Muscle of leg (tissue), 11 donors: Measurements from ENCODE around the gene ZNF280A. TPM values are rescaled to one million over a fixed set of nuclear protein-coding genes. Genes with fewer than 3 reads are reported as not detected.

Source experiments
- DNase-seq: peaks from one replicate; pipeline ENCODE4 v3.0.0; 2013
- H3K27ac ChIP-seq: one replicate; pipeline ENCODE4 v1.5.1; 2013; ENCODE audit warnings: mild to moderate bottlenecking, low read length, control low read depth
- H3K27me3 ChIP-seq: one replicate; pipeline ENCODE4 v1.6.1; 2013; ENCODE audit warnings: low read length; ENCODE audit not compliant: control insufficient read depth, insufficient read depth
- H3K36me3 ChIP-seq: one replicate; pipeline ENCODE4 v1.6.1; 2013; ENCODE audit warnings: low read length; ENCODE audit not compliant: control insufficient read depth, insufficient read depth
- H3K4me1 ChIP-seq: one replicate; pipeline ENCODE4 v1.6.1; 2013; ENCODE audit warnings: low read length; ENCODE audit not compliant: control insufficient read depth, insufficient read depth
- H3K4me3 ChIP-seq: one replicate; pipeline ENCODE4 v1.5.1; 2013; ENCODE audit warnings: low read length, control low read depth
- H3K9me3 ChIP-seq: replicated peaks from 2 replicates; pipeline ENCODE4 v1.6.1; 2013; ENCODE audit warnings: low read depth, low read length; ENCODE audit not compliant: control insufficient read depth
- WGBS: methylation state at CpG from one replicate; pipeline ENCODE4 v1.1.5; 2013; ENCODE audit warnings: missing lambda C conversion rate; ENCODE audit not compliant: insufficient coverage; 5-methylcytosine and 5-hydroxymethylcytosine counted together
- polyA plus RNA-seq, 8 donors: library from polyadenylated mRNA; unstranded; fragments of 120-200 nt; gene quantifications; one replicate each; pipeline versions ENCODE4 v1.2.1 to v1.2.3, GENCODE V29; 2013; ENCODE audit warnings: inconsistent platforms in 1 of 8, low replicate concordance in 1 of 8; ENCODE audit not compliant: insufficient read length in 8 of 8, insufficient read depth in 1 of 8
- total RNA-seq: library from RNA; stranded (reverse); fragments of 120-200 nt; gene quantifications from one replicate; pipeline ENCODE4 v1.2.4, GENCODE V29; 2013

ZNF280A gene
- total and polyA plus RNA-seq, 9 donors, result 0.08 to 0.09 TPM; not detected in 7

DNA sequence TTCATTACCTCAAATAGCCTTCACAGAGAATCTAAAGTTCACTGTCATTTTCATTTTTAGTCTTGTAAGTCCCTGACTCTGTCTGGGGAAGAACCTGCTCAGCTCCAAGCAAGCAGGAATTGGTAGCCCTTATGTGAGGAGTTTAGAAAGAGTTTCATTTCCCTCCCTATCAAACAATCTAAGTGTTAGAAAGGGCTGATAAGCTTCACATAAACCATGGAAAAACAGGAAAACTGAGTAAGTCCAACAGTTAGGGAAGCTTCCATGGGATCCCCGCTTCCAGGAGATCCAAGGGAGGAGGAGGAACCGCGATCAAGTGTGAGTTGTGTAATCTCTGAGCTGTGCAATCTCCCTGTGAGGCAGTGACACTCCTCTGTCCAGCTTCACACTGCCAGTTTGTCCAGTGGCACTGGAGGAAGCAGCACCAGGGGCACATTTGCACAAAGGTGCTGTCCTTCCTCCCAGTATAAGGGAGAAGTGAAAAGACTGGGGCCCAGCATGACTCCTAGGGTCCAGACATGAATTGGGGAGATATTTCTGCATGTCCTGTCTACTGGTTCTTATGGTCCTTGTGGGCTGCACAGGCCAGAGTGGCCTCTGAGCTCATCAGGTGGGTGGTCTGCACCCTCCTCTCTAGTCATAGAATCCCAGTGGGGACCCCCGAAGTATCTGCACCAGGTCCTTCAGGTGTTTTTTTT is 34.7 kb upstream of the ZNF280A start:
- Histone ChIP-seq H3K4me3 (no peak overlapping the region), H3K36me3 (no peaks in the 10 kb centered on the region), H3K9me3 (no peaks in the 10 kb centered on the region), H3K4me1 (no peaks in the 10 kb centered on the region), H3K27me3 (no peaks in the 10 kb centered on the region), H3K27ac (no peak overlapping the region)
- DNase-seq, result no peak
- 100% methylated on average over 1 of the region's 4 CpGs for WGBS

DNA sequence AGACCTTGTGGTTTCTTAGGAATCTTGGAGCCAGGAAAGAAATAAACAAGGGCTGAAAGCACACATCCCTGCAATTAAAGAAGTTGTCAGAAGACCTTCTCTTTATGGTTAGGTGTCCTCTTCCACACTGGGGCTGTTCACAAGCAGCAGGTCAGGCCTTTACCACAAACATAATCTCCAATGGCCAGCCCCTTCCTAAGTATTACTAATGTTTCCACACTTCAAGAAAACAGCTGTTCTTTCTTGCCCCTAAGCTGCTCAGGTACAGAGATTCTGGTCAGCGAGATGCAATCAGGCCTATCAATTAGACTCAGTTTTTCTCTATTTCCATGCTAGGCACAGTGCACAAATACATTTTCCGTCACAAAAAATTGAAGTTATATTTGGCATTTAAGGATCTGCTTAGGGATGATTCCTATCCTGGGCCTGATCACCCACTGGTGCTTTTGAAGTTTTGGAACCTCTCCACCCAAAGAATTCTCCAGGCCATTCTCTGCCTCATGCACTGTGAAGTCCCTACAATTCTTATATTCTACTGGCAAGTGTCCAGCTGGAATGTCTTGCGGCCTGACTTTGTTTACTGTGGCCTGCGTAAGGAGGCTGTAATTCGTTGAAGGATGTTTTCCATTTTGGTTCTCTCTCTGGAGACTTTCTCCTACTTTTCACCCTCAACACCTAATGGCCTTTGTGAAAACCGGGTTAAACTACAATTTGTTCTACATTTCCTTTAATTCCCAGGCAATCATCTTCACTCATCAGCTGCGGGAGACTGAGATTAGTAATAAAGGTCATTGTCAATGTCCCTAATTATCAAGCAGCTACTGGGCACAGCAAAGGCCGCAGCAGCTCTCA is 33.9 kb upstream of the ZNF280A start:
- Histone ChIP-seq H3K27ac (no peak overlapping the region), H3K36me3 (no peaks in the 10 kb centered on the region), H3K9me3 (no peaks in the 10 kb centered on the region), H3K4me1 (no peaks in the 10 kb centered on the region), H3K4me3 (no peak overlapping the region), H3K27me3 (no peaks in the 10 kb centered on the region)
- peak; percentile 13 for DNase-seq
- whole genome bisulfite sequencing, result no CpG with 5 or more reads among the region's 8 CpGs

DNA sequence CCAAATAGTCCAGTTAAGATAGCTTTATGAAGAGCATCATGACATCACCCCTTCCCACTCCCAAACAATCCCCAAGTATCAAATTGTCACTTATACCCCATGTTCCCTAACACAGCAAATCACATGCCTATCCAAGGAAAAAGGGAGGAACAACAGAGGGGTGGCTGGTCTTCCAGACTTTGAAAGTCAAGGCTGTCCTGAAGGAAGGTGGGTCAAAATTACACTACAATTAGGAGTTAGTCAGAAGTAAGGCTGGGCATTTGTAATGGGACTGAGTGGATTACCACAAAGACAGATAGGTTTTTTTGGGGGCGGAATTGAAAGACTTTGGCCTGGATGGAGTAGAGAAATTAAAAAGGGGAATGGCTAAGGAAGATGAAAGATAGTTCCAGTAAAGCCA is 33.1 kb upstream of the ZNF280A start:
- no peak overlapping the region for H3K27ac ChIP-seq
- H3K4me3 ChIP-seq, result no peak overlapping the region
- H3K36me3 ChIP-seq, result no peaks in the 10 kb centered on the region
- peaks cover 3% of the 10 kb centered on the region for H3K27me3 ChIP-seq
- no peaks in the 10 kb centered on the region for H3K9me3 ChIP-seq
- 100% methylated on average over 1 of the region's 1 CpG for WGBS
- DNase-seq, result no peak
- H3K4me1 ChIP-seq, result no peaks in the 10 kb centered on the region

DNA sequence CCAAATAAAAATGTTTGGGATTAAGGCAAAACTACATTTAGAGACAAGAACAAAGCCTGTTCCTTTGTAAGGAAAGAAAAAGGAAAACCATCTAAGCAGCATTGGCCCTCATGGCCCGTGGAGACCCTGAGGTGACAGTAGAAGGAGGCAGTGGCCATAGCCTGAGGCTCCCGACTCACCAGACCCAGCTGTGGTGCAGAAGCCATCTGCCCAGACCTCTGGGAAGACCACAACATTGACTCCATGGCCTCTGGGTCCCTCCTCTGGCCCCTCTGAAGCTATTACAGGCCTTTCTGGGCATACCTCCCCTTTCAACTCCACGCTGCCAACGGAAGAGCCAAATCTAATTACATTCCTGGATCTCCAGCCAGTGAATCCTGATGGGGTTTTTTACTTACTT is 32.6 kb upstream of the ZNF280A start:
- Histone ChIP-seq H3K36me3 (no peaks in the 10 kb centered on the region), H3K4me1 (no peaks in the 10 kb centered on the region), H3K4me3 (no peak overlapping the region), H3K9me3 (no peaks in the 10 kb centered on the region), H3K27ac (no peak overlapping the region), H3K27me3 (peaks cover 4% of the 10 kb centered on the region)
- DNase-seq, result peak; percentile 32
- WGBS, result 30% methylated on average over 2 of the region's 4 CpGs

DNA sequence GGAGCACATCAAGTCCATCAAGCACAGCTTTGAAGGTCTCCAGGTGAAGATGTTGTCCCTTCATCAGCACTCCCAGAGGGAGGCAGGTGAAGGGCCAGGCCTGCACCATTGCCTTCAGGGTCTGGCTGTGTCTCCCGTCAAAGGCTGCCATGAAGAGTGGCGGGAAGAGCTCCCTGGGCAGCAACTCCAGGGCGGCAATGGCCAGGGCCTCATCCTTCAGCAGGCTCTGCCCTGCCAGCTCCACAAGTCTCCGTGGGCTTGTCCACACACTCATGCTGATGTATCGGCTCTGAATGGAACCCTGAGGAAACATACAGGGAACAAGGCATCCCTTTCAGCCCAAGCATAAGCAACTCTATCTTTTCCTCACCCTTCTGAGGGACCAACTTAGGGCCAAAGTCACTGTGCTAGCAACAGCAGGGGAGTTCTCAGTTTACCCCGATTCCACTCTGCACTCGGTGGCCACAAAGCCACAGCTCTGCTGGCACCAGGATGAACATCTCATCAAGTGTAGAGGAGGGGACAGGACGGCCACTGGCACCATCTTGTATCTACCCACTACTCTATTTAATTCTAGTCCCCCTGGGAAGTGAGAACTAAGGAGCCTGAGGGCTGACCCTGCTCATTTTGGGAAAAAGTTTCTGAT is 30.8 kb upstream of the ZNF280A start:
- no peak overlapping the region for H3K27ac ChIP-seq
- no peaks in the 10 kb centered on the region for H3K36me3 ChIP-seq
- H3K4me3 ChIP-seq, result no peak overlapping the region
- H3K27me3 ChIP-seq, result peaks cover 4% of the 10 kb centered on the region
- no peaks in the 10 kb centered on the region for H3K9me3 ChIP-seq
- WGBS, result 90% methylated on average over 5 of the region's 8 CpGs
- H3K4me1 ChIP-seq, result no peaks in the 10 kb centered on the region
- no peak for DNase-seq

DNA sequence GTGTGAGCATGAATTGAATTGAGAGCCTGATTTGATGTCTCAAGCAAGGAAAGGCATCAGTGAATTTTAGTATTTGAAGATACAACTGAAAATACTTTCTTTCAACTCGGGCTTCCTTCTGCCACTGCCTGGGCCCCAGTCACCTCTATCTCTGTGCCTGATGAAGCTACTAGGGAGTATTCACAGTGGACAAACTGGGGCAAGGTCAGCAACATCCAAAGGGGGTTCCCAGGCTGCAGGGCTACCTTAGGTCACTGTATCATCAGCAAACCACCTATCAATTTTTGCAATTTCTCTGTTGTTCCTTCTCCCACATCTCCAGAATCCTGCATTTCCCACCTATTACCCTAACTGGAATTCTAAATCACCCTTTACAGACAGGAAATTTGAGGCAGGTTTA is 28.8 kb upstream of the ZNF280A start:
- Histone ChIP-seq H3K4me1 (no peaks in the 10 kb centered on the region), H3K4me3 (no peak overlapping the region), H3K27me3 (peaks cover 4% of the 10 kb centered on the region), H3K9me3 (no peaks in the 10 kb centered on the region), H3K36me3 (no peaks in the 10 kb centered on the region), H3K27ac (no peak overlapping the region)
- DNase-seq, result no peak
- 86% methylated on average over 1 of the region's 1 CpG for WGBS

DNA sequence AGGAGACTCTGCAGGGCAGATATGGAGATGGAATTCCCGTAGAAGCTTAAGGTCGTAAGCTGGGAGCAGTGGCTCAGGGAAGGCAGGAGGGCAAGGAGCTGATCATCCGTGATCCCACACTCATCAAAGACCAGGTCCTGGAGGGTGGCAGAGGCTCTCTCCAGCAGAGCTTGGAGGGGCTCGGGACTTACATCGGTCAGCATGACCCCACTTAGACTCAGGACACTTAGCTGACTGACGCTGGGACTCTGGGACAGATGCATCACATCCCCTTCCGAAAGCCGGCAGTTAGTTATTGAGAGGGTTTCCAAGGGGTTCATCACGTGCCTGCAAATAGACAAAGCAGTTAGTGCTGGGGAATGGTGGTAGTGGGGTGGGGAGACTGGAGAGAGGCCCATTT is 28.2 kb upstream of the ZNF280A start:
- Histone ChIP-seq H3K27ac (no peak overlapping the region), H3K36me3 (no peaks in the 10 kb centered on the region), H3K4me1 (no peaks in the 10 kb centered on the region), H3K9me3 (no peaks in the 10 kb centered on the region), H3K4me3 (no peak overlapping the region), H3K27me3 (peaks cover 4% of the 10 kb centered on the region)
- no peak for DNase-seq
- 68% methylated on average over 8 of the region's 9 CpGs for WGBS

DNA sequence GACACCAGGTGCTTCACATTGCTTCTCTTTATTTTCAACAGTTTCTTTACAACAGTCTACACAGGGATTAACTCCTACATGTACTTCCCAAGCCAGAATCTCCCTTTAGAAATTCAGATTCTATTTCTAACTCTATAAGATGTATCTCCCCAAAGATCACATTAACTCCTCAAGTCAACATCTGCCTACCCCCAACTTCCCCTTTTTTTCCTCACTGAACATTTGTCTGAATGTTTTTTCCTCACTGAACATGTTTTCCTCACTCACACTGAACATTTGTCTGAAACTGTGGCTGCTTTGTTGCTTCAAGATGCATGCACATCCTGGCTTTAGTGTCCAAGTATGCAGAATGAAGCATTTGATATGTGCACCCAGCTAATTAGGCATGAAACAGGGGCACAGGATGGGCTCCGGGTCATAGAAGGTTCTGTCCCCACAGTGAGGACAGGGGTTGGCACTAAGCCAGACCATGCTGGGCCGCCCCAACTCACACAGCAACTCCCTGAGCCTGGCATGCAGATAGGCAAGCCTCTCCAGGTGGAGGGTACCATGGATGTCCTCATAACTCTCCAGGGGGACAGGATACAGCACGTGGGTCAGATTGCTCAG is 27.7 kb upstream of the ZNF280A start:
- no peak for DNase-seq
- H3K9me3 ChIP-seq, result no peaks in the 10 kb centered on the region
- 52% methylated on average over 2 of the region's 3 CpGs for WGBS
- no peak overlapping the region for H3K4me3 ChIP-seq
- H3K36me3 ChIP-seq, result no peaks in the 10 kb centered on the region
- H3K4me1 ChIP-seq, result no peaks in the 10 kb centered on the region
- no peak overlapping the region for H3K27ac ChIP-seq
- H3K27me3 ChIP-seq, result peaks cover 4% of the 10 kb centered on the region

DNA sequence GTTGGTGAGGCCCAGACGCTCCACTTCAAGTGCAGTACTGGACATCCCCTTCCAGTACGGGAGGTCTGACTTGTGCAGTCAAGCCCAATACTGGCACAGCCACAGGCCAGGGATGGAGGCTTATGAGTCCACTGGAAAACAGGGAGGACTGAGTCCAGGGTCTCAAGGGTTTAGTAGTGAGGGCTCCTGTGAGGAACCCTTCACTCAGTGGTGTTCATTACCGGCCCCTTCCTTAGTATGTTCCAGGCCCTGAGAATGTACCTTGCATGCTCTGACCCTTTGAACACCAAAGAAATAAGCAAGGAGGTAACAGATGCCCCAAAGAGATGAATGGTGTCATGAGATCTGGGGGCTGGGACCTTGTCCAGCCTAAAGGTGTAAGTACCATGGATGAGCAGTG is 27.2 kb upstream of the ZNF280A start:
- Histone ChIP-seq H3K9me3 (no peaks in the 10 kb centered on the region), H3K27ac (no peak overlapping the region), H3K36me3 (no peaks in the 10 kb centered on the region), H3K4me3 (no peak overlapping the region), H3K27me3 (peaks cover 4% of the 10 kb centered on the region), H3K4me1 (no peaks in the 10 kb centered on the region)
- WGBS, result 100% methylated on average over 2 of the region's 3 CpGs
- no peak for DNase-seq

DNA sequence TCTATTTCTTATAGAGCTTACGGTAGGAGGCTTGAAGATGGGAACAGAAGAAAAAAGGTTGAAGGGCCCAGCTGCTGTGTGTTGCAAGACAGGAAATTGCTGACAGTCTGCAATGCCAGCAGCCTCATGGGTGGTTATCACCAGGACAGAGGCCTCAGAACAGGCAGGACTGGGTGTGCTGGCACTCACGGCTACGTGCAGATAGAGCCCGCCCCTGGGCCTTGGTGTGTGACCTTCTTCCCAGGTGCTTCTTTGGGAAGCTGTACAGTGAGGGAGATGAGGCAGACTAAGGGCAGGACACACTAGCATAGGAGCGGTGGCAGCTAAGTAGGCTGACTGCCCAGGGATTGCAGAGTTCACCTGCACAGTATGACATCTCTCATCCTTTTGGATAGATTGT is 26.4 kb upstream of the ZNF280A start:
- Histone ChIP-seq H3K27ac (no peak overlapping the region), H3K27me3 (peaks cover 4% of the 10 kb centered on the region), H3K36me3 (no peaks in the 10 kb centered on the region), H3K9me3 (no peaks in the 10 kb centered on the region), H3K4me1 (no peaks in the 10 kb centered on the region), H3K4me3 (no peak overlapping the region)
- WGBS, result 37% methylated on average over 3 of the region's 5 CpGs
- DNase-seq, result no peak
